GM12891 (cell line): ENCODE measurements around the gene DUSP2.

Experiments
- PAX5 ChIP-seq: IDR thresholded peaks from 2 replicates; pipeline ENCODE4 v1.6.1; 2011; ENCODE audit warnings: low read length, moderate library complexity, mild to moderate bottlenecking; ENCODE audit not compliant: insufficient read depth, severe bottlenecking
- POLR2A ChIP-seq: IDR thresholded peaks from 2 replicates; pipeline ENCODE4 v1.6.1; 2011; ENCODE audit warnings: low read depth, low read length, control low read depth
- POLR2AphosphoS5 ChIP-seq: IDR thresholded peaks from 2 replicates; pipeline ENCODE4 v1.6.1; 2011; ENCODE audit warnings: low read depth, low read length, control low read depth
- SPI1 ChIP-seq: IDR thresholded peaks from 2 replicates; pipeline ENCODE4 v1.6.1; 2011; ENCODE audit warnings: low read depth, low read length, control low read depth
- TAF1 ChIP-seq: IDR thresholded peaks from 2 replicates; pipeline ENCODE4 v1.6.1; 2011; ENCODE audit warnings: low read depth, low read length, control low read depth

DNA sequence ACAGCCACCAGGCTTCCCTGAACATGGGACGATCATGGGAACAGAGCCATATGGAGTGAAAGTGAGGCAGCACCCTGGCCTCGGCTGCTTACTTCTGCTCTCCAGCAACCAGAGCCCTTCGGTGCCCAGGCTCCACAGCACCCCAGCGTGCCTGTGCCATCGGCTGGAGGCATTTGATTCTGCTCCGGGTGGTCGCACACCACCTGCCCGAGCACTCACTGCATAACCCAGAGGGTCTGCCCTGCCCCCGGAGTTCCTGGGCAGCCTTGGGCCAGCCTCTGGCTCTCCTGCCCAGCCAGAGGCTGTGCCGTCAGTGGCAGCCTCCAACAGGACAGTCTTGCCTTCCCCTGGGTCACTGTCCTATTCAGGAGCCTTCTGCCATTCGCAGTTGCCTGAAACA, 10.8 kb downstream of the DUSP2 start:
- no peak for TF ChIP-seq POLR2A
- no peak for TF ChIP-seq POLR2AphosphoS5
- no peak for TF ChIP-seq TAF1
- TF ChIP-seq SPI1 = no peak
- TF ChIP-seq PAX5 = no peak
